GM21529 (cell line): Measurements from ENCODE around the gene ZC3H18.
"Not testable (repeated sequence)": the region's sequence is repeated elsewhere in the genome, so short reads cannot be mapped to it uniquely, and the experiment has no call there.

Source experiments
- ATAC-seq: cut with Tn5 transposase; IDR thresholded peaks from one replicate; pipeline ENCODE4 v1.9.1; 2021; ENCODE audit not compliant: unreplicated experiment

The ZC3H18 gene

DNA sequence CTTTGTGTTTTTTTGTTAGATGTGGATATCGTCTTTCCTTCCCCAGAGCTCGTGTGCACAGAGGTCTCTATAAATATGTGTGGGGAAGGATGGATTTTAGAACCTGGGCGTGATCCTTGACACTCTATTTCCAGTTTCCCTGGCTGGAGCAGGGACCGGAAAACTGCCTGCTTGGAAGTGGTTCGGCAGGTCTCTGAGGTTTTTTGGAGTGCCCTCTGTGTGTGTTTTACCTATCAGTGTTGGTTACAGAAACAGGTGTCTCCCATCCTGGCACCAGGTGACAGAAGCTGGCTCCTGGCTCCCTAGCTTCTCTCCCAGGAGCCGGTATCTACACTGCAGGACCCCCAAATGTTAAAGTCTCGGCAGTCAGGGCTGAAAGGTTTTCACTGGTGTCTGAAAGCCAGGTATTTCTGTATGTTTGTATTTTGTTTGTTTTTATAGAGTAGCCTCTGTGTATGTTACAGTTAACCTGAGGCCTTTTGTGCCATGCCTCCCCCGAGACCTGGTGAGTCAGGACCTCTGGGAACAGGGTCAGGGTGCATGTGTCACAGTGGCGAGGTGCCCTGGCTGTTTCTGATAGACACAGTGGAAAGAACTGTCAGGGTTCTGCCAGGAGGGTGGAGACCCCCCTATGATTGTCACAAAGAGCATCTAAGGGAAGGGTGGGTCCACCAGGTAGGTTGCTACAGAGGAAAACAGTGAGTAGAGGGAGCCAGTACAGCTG is 31.3 kb downstream of the ZC3H18 start:
- no peak for ATAC-seq

DNA sequence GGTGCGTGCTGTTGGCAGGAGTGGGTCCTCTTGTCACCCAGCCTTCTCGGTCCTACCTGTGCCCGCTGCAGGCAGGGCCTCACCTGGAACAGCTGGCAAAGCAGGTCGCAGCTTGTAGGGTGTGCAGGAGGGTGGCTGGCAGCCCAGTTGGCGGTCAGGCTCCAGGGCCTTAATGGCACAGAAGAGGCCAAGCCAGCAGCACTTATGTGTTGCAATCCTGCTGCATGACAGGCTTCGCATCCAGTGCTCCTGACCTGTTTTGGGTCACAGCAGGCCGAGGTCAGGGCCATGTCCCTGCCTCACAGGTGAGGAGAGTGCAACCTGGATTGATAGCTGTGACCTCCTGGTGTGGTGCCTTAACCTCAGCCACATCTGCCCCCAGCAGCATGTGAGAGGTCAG is 31.9 kb downstream of the ZC3H18 start:
- no peak for ATAC-seq

DNA sequence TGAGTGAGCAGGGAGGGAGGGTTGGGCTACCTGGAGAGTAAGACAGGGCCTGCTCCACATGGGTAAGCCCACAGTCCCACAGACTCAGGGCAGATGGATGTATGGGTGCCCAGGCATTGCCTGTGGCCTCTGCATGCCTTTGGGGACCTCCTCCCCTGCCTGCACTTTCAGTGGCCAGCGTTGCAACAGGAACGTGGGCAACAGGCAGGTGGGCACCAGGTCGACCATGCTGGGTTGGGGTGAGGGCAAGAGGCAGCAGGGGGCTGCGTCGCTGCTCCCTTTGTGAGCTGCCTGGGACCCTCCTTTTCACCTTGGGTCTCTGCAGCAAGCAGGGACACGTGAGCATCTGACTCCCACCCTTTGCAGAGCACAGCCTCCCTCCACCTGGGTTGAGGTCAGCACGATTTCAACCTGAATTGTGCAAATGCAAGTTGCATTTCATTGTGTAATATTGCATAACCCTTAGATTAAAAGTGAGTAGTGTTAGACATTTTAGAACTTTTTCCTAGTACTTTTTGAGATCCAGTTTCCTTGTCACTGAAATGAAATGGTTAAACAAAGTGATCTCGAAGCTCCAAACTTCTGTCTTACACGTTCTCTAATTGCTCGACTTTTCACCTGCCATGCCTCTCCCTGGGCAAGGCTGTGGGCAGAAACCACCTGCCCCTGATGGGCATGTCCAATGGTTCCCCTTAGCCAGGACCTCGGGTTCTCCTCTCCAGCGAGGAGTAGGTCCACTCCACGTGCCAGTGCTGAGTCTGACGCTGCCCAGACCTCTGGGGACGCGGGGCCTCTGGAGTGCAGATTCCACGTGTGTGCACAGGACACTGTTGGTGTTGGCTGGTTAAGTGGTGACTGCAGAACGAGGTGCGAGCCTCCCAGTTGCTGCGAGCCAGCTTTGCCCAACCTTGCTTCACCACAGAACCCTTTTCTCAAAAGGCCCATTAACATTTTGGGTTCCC is 35.3 kb downstream of the ZC3H18 start:
- no peak for ATAC-seq

DNA sequence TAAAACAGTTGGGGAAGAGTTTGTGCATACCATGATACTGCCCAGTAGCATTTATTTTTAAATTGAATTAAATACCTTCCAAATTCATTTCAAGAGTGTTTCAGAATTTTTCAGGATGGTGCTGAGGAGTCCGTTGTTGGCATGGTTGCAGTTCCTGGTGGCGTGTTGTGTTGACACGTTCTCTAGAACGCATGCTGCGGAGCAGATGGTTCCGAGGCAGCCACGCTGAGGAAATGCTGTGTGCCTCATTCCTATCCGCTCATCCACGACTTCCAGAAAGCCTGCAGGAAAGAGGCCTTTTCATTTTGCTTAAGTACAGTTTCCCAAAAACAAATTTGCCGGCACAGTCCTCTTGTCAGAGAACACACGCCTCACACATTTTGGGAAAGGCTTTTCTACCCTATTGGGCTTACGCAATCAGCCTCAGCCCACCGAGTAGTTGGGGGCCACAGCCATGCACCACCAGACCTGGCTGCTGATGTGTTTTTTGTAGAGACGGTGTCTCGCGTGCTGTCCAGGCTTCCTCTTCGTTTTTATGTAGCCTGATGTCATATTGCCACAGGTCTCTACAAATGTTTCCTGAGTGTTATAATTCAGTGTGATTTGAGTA is 36.0 kb downstream of the ZC3H18 start:
- no peak for ATAC-seq

DNA sequence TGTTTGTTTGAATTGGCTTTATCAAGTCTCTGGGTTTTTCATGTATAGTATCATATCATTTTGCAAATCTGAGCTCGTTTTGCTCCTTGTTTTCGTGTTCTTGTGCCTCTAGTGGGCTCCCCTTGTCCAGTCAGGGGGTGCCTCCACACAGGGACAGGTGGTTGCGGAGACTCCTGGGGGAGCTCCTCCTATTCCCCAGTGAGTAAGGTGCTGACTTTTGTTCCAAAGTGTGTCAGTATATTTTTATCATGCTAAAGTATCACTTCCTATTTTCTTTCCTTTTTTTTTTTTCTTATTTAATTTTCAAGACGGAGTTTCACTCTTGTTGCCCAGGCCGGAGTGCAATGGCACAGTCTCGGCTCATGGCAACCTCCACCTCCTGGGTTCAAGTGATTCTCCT is 37.9 kb downstream of the ZC3H18 start:
- no peak for ATAC-seq

DNA sequence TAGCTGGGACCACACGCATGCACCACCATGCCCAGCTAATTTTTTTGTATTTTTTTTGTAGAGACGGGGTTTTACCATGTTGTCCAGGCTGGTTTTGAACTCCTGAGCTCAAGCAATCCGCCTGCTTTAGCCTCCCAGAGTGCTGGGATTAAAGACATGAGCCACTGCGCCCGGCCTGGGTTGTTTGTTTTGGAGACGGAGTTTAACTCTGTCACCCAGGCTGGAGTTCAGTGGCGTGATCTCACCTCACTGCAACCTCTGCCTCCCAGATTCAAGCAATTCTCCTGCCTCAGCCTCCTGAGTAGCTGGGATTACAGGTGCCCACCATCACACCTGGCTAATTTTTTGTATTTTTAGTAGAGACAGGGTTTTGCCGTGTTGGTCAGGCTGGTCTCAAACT is 39.2 kb downstream of the ZC3H18 start:
- not testable (repeated sequence) for ATAC-seq

DNA sequence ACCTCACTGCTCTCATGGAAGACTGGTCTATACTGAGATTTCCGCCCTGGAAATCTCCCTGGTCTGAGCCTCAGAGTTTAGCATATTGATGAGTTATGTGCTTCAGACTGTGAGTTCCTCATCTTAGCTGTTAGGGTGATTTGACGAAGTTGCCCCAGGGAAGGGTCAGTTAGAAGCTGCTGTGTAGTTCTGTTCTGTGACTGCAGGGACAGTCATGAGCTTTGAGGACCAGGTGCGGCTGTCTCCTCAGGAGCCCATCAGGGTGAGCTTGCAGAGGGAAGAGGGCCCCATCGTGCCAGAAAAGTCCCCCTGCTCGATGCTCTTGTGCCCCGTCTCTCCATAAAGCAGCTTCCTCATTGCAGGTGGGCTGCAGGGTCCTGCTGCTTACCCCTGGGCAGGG is 39.9 kb downstream of the ZC3H18 start:
- ATAC-seq: no peak

DNA sequence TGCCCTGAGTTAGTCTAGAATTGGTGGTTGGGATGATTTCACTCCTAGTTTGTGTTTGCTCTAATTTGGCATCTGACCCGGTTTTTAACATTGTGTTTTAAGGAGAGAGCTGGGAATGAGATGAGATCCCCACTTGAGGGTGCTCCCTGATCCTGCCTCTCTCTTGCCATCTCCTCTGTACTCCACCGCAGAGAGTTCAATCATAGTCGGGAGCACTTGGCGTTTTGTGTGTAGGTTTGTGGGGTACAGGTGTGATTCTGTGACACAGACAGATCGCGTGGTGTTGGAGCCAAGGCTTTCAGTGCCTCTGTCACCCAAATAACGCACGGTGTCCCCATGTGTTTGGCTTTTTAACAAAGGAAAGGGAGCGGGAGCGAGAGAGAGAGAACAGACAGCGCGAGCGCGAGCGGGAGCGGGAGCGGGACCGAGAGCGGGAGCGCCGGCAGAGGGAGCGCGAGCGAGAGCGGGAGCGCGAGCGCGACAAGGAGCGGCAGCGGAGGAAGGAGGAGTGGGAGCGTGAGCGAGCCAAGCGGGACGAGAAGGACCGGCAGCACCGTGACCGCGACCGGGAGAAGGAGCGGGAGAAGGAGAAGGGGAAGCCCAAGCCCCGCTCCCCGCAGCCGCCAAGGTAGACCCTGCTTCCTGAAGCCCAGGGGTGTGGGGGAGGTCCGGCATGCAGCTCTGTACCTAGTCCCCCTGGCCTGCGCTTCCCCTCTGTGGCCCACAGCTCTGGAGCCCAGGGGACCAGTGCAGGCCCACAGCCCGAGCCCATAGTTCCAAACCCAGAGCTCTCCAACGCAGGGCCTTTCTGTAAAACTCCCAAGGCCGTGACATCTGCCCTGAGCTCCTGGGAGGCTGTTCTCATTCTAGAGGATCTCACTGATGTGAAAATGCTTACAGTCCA is 41.0 kb downstream of the ZC3H18 start:
- ATAC-seq: no peak

DNA sequence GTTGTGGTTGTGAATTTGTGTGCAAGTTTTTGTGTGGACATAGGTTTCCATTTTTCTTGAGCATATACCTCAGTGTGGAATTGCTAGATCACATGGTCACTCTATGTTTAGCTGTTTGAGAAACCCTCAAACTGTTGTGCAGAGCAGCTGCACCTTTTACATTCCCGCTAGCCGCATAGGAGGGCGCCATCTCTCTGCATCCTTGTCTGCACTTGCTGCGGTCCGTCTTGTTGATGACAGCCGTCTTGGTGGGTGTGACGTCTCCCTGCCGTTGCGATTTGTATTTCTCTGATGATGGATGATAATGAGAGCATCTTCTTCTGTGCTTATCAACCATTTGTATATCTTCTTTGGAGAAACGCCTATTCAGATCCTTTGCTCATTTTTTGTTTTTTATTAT is 43.1 kb downstream of the ZC3H18 start:
- no peak for ATAC-seq

DNA sequence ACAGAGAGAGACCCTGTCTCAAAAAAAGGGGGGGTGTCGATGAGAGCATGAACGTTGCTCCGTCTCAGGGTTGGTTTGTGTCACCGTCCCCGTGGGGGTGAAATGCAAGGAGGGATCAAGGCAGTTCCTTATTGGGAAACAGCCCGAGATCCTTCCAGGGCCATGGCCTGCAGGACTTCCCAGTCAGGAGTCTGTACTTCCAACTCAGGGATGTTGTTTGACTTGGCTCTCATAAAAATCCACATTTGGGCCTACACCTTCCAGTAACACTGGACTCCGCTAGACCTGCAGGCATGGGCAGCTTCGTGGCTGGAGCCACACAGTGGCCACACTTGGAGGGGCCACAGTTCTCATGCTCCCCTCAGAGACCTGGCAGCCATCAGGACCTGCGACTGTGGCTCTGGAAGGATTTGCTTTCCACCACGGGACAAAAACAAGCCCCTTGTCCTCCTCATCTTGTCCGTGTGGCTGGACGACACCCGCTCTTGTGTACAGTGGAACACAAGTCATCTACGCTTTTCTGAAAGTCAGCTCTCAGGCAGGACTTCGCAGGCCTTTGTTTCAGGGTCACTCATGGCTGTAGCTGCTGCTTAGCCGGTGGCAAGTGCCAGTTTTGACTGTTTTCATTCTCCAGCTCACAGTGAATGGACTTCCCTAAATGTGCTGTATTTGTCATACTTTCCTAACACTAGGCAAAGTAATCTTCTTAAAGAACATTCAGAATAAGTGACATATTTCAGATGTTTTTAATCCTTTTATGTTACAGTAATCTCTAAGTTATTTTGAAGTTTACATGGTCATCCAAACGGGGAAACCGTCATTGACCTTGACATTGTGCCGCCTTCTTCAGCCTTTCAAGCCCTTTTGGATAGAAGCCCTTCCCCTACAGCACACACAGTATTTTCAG is 44.0 kb downstream of the ZC3H18 start:
- no peak for ATAC-seq

DNA sequence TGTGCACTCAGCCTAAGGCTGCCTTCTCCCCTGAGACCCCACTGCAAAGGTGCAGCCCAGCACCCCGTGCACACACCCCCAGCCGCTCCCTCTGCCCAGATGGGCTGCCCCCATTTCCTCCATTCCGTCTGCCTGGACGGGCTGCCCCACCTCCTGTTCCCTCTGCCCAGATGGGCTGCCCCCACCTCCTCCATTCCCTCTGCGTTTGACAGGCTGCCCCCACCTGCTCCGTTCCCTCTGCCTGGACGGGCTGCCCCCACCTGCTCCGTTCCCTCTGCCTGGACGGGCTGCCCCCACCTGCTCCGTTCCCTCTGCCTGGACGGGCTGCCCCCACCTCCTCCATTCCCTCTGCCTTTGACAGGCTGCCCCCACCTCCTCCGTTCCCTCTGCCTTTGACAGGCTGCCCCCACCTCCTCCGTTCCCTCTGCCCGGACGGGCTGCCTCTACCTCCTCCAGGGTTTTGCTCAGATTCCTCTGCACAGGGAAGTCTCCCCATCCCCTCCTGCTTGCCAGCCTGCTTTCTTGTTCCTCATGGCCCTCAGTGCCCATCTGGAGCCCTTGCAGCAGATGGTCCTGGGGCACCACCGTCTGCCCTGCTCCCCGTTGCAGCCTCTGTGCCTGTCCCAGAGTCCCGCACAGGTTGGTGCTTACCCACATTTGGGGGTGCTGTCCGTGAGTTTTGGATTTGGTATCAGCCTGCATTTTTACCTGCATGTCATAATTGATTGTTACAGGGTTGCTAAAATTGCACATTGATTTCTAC is 44.8 kb downstream of the ZC3H18 start:
- ATAC-seq: no peak

DNA sequence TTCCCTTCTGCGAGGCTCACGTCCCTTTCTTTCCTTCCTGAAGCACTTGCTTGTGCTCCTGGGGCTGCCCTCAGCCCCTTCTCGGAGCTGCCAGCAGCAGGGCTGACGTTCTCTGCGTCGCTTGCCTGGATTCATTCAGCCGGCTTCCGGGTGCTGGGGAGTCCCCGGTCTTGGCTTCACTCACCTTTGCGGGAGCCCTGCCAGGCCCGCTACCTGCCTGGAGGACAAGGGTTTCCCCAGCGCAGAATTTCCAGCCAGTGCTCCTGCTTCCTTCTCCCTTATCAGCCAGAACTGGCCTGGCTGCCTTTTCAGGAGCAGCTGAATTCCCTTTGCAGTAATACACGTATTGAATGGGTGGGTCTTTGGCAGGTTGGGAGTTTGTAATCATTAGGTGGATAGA is 46.1 kb downstream of the ZC3H18 start:
- ATAC-seq: no peak

DNA sequence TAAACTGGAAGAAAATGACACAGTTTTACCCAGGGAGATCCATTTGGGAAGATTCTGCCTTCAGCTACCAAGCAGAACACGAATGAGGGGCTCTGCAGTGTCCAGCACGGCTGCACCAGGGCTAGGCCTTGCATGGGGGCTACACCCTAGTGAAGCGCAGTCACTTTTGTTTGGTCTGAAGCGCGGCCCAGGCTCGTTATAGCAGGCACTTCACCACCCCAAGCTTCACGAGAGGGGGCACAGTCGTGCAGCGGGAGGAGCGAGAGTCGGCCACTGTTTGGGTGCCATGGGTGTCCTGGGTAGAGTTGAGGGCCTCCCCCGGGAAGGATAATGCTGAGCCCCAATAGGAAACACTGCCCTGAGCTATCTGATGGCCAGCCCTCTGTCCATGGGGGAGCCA is 46.5 kb downstream of the ZC3H18 start:
- no peak for ATAC-seq

DNA sequence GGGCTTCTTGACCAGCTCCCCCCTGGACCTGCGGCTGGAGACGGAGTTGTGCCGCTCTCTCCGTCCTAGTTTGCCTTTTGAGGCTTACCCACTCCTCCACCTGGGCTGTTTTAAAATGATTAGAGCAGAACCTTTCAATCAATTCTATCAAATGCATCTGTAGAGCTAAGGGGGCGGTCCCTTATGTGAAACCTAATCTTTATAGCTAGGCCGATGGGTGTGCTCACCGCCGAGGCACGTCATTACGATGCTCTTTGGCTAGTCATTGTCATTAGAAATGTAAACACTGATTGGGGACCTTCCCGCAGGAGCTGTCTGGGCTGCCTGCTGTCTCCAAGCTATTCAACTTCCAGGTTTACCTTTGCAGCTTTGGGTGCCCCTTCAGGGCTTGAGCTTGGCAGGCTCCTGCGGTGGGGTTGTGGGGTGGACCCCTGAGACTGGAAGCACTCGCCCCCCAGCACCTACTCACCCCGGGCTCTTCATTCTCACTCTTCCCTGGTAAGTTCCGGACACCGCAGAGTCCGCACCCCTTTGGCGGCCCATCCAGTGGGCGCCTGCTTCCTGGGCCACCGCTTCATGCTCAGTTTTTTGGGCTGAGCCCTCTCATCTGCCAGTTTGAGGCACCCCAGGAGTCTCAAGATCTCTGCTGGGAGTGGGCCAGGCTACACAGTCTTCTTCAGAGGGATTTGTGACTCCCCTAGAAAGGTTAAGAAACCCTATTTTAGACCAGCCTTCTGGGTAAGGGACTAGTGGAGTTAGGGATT is 47.2 kb downstream of the ZC3H18 start:
- no peak for ATAC-seq

DNA sequence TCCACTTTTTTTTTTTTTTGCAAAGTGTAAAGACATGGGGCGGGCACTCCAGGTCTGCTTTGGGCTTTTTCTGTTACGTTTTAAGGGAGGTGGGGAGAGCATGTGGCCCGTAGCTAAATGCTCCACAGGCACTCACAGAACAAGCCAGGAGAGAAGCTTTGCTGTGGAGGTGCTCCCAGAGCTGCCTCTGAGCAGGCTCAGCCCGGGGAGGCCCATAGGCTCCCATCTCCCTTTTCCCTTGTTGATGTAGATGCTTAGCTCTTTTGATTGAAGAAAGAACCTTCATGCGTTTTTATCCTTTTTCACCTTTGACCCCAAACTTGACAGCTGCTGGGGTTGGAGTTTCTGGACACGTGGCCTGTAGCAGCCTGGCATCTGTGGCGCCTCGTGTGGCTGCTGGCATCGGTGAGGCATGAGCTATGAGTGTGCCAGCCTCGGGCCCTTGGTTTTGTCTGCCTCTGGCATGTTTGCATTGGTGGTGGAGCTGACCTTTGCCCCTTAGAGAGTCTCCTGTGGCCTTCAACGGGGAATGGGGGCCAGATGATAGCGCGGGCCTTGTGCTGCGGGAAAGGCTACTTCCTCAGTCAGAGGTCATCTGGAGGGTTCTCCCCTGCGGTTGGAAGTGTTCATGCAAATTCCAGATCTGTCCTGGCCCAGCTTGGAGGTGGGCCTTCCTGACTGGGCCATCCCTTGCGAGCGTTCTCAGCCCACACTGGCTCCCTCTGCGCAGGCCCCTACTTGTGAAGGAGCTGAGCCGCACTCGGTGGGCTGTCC is 48.2 kb downstream of the ZC3H18 start:
- no peak for ATAC-seq

DNA sequence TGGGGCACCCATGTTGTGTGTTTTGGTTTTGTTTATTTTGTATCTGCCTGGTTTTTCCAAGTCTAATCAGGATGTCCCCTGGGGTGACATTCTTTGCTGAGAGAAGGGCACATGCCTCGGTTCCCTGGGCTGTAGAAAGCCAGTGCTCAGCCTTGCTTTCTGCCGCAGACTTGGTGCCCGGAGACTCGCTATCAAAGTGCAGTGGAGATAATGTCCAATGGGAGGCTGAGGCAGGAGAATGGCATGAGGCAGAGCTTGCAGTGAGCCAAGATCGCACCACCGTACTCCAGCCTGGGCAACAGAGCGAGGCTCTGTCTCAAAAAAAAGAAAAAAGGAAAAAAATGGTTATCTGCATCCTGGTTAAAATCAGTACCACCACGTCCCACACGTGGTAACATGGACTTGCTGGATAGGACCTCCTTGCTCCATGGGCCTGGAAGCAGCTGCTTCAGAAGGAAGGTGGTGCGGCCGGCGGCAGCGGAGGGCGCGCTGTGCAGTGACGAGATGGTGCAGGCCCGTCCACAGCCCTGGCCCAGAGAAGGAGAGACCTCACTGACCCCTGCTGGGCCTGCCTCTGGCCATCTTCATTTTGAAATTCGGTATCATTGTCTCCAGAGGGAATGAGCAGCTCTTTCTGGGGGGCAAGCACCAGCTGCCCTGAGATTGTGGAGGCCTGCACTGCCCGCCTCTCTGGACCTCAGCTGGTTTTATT is 48.9 kb downstream of the ZC3H18 start:
- no peak for ATAC-seq
